ENCODE measurements around the gene CAPZB.

GRCh38 chr1:19481826-19482398 is 3.4 kb downstream of the CAPZB start:
- TF ChIP-seq CTCF (IDR thresholded peaks at IDR 0.05): no peak
- TF ChIP-seq POLR2A (IDR thresholded peaks at IDR 0.05): no peak
